Measurements from ENCODE around the gene SMURF2. TPM values are rescaled to one million over a fixed set of nuclear protein-coding genes. Genes with fewer than 3 reads are reported as not detected.

SMURF2 gene
- total and polyA plus RNA-seq, 9 of the 15 experiments (the other 6 are each of a cell fraction or from before 2014, with no cell fraction given): 3.8 to 22.0 (median 14.8) TPM

DNA sequence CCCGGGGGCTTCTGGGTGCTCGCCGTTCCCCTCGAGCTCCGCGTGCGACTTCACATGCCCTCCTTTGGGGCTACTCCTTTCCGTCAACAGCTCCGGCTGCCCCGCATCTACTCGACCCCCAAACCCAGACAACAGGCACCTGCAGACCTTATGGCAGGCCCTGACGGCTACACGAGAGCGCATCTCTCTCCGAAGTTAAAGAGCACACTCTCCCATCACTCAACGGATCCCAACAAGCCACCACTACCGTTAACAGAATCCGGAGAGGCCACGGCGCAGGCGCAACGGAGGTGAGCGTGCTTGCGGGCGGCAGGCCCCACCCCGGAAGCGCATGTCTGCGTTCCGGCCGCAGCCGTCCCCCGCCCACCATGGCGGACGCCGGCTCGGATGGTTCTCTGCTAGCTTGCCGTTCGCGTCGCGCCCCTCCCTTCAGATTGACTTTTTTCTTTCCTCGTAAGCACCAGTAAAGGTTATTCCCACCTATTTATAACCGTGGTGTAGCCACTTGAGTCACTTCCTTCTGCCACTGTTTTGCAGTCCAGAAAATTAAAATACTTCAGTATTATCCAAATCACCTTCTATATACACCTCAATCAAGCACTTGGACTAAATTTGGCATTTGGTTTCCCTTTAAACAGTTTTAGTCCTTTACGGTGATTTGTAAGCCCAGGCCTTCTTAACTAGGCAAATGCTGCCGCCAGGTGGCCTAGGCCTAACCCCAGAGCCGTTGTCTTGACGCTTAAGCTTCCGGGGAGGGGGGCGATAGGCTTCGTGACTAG is 165.1 kb downstream of the SMURF2 start, which contains the start of gene POLG2 (continued):
- TF ChIP-seq KDM1A (IDR thresholded peaks at IDR 0.05): peak; percentile 45 to 59; a peak in 2 of 4 replicates
- TF ChIP-seq, protein P1, sequence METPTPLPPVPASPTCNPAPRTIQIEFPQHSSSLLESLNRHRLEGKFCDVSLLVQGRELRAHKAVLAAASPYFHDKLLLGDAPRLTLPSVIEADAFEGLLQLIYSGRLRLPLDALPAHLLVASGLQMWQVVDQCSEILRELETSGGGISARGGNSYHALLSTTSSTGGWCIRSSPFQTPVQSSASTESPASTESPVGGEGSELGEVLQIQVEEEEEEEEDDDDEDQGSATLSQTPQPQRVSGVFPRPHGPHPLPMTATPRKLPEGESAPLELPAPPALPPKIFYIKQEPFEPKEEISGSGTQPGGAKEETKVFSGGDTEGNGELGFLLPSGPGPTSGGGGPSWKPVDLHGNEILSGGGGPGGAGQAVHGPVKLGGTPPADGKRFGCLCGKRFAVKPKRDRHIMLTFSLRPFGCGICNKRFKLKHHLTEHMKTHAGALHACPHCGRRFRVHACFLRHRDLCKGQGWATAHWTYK (CRISPR knock-in tag; IDR thresholded peaks at IDR 0.05): 0 out of 2 replicates have a peak, but pooled peaks have one; percentile 12
- no peak for TF ChIP-seq KDM4B (IDR thresholded peaks at IDR 0.05; ENCODE audit: borderline replicate concordance in 2 of 2, low read depth in 1 of 2)
- no peak for TF ChIP-seq PURB (CRISPR knock-in tag; IDR thresholded peaks at IDR 0.05; ENCODE audit: low read depth)
- TF ChIP-seq, protein P2, sequence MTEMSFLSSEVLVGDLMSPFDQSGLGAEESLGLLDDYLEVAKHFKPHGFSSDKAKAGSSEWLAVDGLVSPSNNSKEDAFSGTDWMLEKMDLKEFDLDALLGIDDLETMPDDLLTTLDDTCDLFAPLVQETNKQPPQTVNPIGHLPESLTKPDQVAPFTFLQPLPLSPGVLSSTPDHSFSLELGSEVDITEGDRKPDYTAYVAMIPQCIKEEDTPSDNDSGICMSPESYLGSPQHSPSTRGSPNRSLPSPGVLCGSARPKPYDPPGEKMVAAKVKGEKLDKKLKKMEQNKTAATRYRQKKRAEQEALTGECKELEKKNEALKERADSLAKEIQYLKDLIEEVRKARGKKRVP (CRISPR knock-in tag; IDR thresholded peaks at IDR 0.05): peak; percentile 39
- TF ChIP-seq, protein P3, sequence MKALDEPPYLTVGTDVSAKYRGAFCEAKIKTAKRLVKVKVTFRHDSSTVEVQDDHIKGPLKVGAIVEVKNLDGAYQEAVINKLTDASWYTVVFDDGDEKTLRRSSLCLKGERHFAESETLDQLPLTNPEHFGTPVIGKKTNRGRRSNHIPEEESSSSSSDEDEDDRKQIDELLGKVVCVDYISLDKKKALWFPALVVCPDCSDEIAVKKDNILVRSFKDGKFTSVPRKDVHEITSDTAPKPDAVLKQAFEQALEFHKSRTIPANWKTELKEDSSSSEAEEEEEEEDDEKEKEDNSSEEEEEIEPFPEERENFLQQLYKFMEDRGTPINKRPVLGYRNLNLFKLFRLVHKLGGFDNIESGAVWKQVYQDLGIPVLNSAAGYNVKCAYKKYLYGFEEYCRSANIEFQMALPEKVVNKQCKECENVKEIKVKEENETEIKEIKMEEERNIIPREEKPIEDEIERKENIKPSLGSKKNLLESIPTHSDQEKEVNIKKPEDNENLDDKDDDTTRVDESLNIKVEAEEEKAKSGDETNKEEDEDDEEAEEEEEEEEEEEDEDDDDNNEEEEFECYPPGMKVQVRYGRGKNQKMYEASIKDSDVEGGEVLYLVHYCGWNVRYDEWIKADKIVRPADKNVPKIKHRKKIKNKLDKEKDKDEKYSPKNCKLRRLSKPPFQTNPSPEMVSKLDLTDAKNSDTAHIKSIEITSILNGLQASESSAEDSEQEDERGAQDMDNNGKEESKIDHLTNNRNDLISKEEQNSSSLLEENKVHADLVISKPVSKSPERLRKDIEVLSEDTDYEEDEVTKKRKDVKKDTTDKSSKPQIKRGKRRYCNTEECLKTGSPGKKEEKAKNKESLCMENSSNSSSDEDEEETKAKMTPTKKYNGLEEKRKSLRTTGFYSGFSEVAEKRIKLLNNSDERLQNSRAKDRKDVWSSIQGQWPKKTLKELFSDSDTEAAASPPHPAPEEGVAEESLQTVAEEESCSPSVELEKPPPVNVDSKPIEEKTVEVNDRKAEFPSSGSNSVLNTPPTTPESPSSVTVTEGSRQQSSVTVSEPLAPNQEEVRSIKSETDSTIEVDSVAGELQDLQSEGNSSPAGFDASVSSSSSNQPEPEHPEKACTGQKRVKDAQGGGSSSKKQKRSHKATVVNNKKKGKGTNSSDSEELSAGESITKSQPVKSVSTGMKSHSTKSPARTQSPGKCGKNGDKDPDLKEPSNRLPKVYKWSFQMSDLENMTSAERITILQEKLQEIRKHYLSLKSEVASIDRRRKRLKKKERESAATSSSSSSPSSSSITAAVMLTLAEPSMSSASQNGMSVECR (CRISPR knock-in tag; IDR thresholded peaks at IDR 0.05): peak; percentile 85
- TF ChIP-seq STAT5A (IDR thresholded peaks at IDR 0.05; ENCODE audit: borderline replicate concordance, low read length): no peak
- peak; percentile 87; the same call in 1 of the 2 replicates for TF ChIP-seq KAT7 (CRISPR knock-in tag; IDR thresholded peaks at IDR 0.05; ENCODE audit: borderline replicate concordance)
- no peak for TF ChIP-seq MBD1 (CRISPR knock-in tag; IDR thresholded peaks at IDR 0.05)
- no peak for TF ChIP-seq TBL1XR1 (IDR thresholded peaks at IDR 0.05; ENCODE audit: low read length in 2 of 2)
- TF ChIP-seq, protein P4, sequence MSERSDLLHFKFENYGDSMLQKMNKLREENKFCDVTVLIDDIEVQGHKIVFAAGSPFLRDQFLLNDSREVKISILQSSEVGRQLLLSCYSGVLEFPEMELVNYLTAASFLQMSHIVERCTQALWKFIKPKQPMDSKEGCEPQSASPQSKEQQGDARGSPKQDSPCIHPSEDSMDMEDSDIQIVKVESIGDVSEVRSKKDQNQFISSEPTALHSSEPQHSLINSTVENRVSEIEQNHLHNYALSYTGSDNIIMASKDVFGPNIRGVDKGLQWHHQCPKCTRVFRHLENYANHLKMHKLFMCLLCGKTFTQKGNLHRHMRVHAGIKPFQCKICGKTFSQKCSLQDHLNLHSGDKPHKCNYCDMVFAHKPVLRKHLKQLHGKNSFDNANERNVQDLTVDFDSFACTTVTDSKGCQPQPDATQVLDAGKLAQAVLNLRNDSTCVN (CRISPR knock-in tag; IDR thresholded peaks at IDR 0.05): peak; percentile 70; the same call in 1 of the 2 replicates
- TF ChIP-seq ZNF184 (CRISPR knock-in tag; IDR thresholded peaks at IDR 0.05): no peak
- TF ChIP-seq, protein P5, sequence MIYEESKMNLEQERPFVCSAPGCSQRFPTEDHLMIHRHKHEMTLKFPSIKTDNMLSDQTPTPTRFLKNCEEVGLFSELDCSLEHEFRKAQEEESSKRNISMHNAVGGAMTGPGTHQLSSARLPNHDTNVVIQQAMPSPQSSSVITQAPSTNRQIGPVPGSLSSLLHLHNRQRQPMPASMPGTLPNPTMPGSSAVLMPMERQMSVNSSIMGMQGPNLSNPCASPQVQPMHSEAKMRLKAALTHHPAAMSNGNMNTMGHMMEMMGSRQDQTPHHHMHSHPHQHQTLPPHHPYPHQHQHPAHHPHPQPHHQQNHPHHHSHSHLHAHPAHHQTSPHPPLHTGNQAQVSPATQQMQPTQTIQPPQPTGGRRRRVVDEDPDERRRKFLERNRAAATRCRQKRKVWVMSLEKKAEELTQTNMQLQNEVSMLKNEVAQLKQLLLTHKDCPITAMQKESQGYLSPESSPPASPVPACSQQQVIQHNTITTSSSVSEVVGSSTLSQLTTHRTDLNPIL (CRISPR knock-in tag; IDR thresholded peaks at IDR 0.05): 0 out of 2 replicates have a peak, but pooled peaks have one; percentile 52

Data from K562 (cell line).